Thyroid gland (tissue), 4 donors: ENCODE results near the gene ARNT2. TPM values are rescaled to one million over a fixed set of nuclear protein-coding genes. Genes with fewer than 3 reads are reported as not detected.

ENCODE experiments used
- DNase-seq, 2 donors: peaks; one replicate each; pipeline ENCODE4 v3.0.0-alpha.2; 2019
- H3K27ac ChIP-seq, 3 donors: fragments of 200-600 bp; sonication (generic); 1 replicate in 2 of 3; 2 replicates in 1 of 3; pipeline ENCODE4 v1.5.1; 2016 to 2019; ENCODE audit warnings: mild to moderate bottlenecking in 1 of 3, moderate library complexity in 1 of 3
- H3K27me3 ChIP-seq: fragments of 200-600 bp; sonication (generic); one replicate; pipeline ENCODE4 v1.5.1; 2019
- H3K36me3 ChIP-seq, 2 donors: fragments of 200-600 bp; sonication (generic); one replicate each; pipeline ENCODE4 v1.5.1; 2016 to 2019
- H3K4me1 ChIP-seq, 2 donors: fragments of 200-600 bp; sonication (generic); one replicate each; pipeline ENCODE4 v1.5.1; 2017 to 2019
- H3K4me3 ChIP-seq, 3 donors: fragments of 200-600 bp; sonication (generic); replicated peaks in 1 of 3; 1 replicate in 2 of 3; 2 replicates in 1 of 3; pipeline ENCODE4 v1.5.1; 2016; ENCODE audit warnings: mild to moderate bottlenecking in 1 of 3
- H3K9me3 ChIP-seq: fragments of 200-600 bp; sonication (generic); one replicate; pipeline ENCODE4 v1.5.1; 2017
- CTCF ChIP-seq, 6 experiments: fragments of 200-600 bp in 3 of 6; fragments of 450-650 bp in 3 of 6; sonication (generic) in 3 of 6; IDR thresholded peaks; one replicate each; pipeline ENCODE4 v1.5.1; 2016 to 2019; ENCODE audit warnings: antibody characterized with exemption in 6 of 6, mild to moderate bottlenecking in 2 of 6, inconsistent platforms in 1 of 6, moderate library complexity in 1 of 6
- POLR2A ChIP-seq, 2 donors: fragments of 450-650 bp; IDR thresholded peaks; one replicate each; pipeline ENCODE4 v1.6.1; 2017; ENCODE audit warnings: antibody characterized with exemption in 2 of 2, mild to moderate bottlenecking in 2 of 2, moderate library complexity in 1 of 2
- WGBS, 2 donors: methylation state at CpG; one replicate each; pipeline ENCODE4 v1.1.5; 2017; 5-methylcytosine and 5-hydroxymethylcytosine counted together
- intact Hi-C: fragments of 100-400 bp; cut with DNase I; formaldehyde crosslinking; loops from one replicate; pipeline ENCODE4 v1.15.1; 2023
- total RNA-seq, 4 donors: library from RNA; depleted of rRNA; stranded (reverse); fragments of >200 nt; gene quantifications; one replicate each; pipeline ENCODE4 v1.2.3, GENCODE V29; 2016

Gene ARNT2
- total RNA-seq, 4 donors from 2014 or later: 9.4 to 19.1 (median 13.8) TPM

DNA sequence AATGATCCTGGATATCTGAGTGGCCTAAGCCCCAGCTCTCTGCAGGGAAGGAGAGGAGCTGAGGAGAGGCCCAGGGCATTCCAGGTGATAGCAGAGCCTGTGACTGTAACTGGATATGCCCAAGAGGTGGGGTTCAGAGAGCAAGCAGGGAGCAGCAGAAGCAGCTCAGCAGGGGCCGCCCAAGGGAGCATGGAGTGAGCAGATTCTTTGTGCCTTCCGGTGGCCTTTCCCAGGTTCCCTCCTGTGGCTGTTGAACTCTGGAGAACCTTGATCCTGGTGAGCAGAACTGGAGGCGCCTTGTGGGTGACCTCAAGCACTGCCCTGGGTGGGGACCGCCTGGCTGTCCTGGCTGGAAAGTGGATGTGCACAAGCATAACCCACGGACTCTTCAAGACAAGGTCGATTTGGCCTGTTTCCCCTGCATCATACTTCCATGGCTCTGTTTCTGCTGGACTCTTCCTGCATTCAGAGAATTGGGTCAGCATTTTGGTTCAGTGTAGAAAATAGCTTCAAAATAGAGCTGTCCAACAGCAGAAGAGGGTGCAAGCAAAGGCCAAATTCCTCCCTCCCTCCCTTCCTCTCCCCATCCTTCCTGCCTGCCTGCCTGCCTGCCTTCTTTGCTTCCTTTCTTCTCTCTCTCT lies 76.1 kb downstream of the ARNT2 start:
- H3K36me3 ChIP-seq: no peaks in the 10 kb centered on the region
- H3K27ac ChIP-seq: no peak overlapping the region
- DNase-seq: no peak
- TF ChIP-seq CTCF (IDR thresholded peaks at IDR 0.05): no peak
- no peak for TF ChIP-seq POLR2A (IDR thresholded peaks at IDR 0.05)
- no peaks in the 10 kb centered on the region for H3K27me3 ChIP-seq
- 73 to 75% methylated on average over 4 to 6 of the region's 6 CpGs for whole genome bisulfite sequencing, 2 donors
- no peak overlapping the region for H3K4me3 ChIP-seq
- peaks cover 0 to 6% of the 10 kb centered on the region in 2 donors for H3K4me1 ChIP-seq
- intact Hi-C loops: no loop called here
- H3K9me3 ChIP-seq: no peaks in the 10 kb centered on the region

DNA sequence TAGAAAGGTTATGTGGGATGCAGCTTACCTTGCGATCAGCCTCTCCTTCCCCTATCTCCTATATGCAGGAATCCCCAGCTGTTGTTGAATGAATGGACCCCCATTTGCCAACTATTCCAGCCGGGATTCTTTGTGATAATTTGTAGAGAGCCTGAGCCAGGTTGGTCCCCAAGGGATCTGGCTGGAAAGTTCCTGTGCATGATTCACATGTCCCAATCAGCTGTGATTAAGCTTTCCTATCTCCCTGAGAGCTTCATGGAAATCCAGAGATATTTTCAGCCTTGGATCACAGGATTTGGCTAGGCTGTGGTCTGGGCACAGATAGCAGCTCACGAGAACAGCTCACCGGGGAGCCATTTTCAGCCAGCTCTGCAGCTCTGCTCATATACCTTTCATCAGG lies 76.7 kb downstream of the ARNT2 start:
- Histone ChIP-seq H3K27ac (no peak overlapping the region), H3K36me3 (no peaks in the 10 kb centered on the region), H3K4me3 (no peak overlapping the region), H3K27me3 (no peaks in the 10 kb centered on the region), H3K9me3 (no peaks in the 10 kb centered on the region), H3K4me1 (peaks cover 0 to 6% of the 10 kb centered on the region in 2 donors)
- intact Hi-C loops: no loop called here
- 52 to 68% methylated on average over 4 of the region's 4 CpGs for WGBS, 2 donors
- no peak for TF ChIP-seq CTCF (IDR thresholded peaks at IDR 0.05)
- no peak for TF ChIP-seq POLR2A (IDR thresholded peaks at IDR 0.05)
- DNase-seq: peak in 1 of 2 donors; percentile 8

GRCh38 chr15:80482696-80483095 lies 78.5 kb downstream of the ARNT2 start:
- TF ChIP-seq POLR2A (IDR thresholded peaks at IDR 0.05) (no peak), CTCF (IDR thresholded peaks at IDR 0.05) (no peak)
- intact Hi-C loops: no loop called here
- Histone ChIP-seq H3K9me3 (no peaks in the 10 kb centered on the region), H3K27me3 (no peaks in the 10 kb centered on the region), H3K27ac (no peak overlapping the region), H3K36me3 (no peaks in the 10 kb centered on the region), H3K4me3 (no peak overlapping the region), H3K4me1 (peaks cover 0 to 6% of the 10 kb centered on the region in 2 donors)
- DNase-seq: no peak
- WGBS, 2 donors: 88 to 100% methylated on average over 1 of the region's 1 CpG

- Histone ChIP-seq H3K36me3 (no peaks in the 10 kb centered on the region), H3K27me3 (no peaks in the 10 kb centered on the region), H3K9me3 (no peaks in the 10 kb centered on the region), H3K4me1 (peaks cover 0 to 6% of the 10 kb centered on the region in 2 donors), H3K4me3 (no peak overlapping the region), H3K27ac (no peak overlapping the region)
- TF ChIP-seq POLR2A (IDR thresholded peaks at IDR 0.05) (no peak), CTCF (IDR thresholded peaks at IDR 0.05) (no peak)
- no peak for DNase-seq
- WGBS, 2 donors: 94% methylated on average over 2 of the region's 2 CpGs
- intact Hi-C loops: no loop called here
These were observed 79.6 kb downstream of the ARNT2 start for GRCh38 chr15:80483725-80484161.

DNA sequence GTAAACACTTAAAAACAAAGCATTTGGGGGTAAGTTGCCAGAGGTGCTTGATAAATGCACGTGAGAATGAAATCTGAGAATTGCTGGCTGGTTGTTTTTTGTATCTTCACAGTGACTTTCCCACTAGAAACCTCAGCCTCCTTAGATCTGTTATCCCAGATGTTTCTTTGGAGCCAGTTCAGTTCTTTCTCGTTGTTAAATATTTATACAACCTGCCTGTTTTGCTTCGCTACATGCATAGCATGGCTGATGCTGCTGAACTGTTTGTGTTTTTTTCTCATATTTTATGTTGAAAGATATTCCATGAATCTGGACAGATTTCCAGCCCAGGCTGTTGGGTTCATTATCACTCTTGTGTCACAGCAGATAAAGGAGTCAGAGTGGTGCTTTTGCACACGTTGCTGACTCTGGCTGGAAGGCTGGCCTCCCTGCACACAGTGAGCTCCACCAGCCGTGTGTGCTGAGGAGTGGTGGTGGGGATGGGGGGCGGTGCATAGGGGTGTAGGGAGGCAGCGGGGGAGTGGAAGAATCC lies 80.2 kb downstream of the ARNT2 start:
- intact Hi-C loops: no loop called here
- no peaks in the 10 kb centered on the region for H3K27me3 ChIP-seq
- no peak for TF ChIP-seq CTCF (IDR thresholded peaks at IDR 0.05)
- no peak for TF ChIP-seq POLR2A (IDR thresholded peaks at IDR 0.05)
- H3K4me1 ChIP-seq: peaks cover 0 to 10% of the 10 kb centered on the region in 2 donors
- 80 to 81% methylated on average over 7 of the region's 7 CpGs for WGBS, 2 donors
- no peaks in the 10 kb centered on the region for H3K36me3 ChIP-seq
- H3K9me3 ChIP-seq: no peaks in the 10 kb centered on the region
- H3K27ac ChIP-seq: no peak overlapping the region
- H3K4me3 ChIP-seq: no peak overlapping the region
- no peak for DNase-seq
